GM19397 (cell line): Measurements from ENCODE around the gene MXD3.
"Not testable (repeated sequence)": the region's sequence is repeated elsewhere in the genome, so short reads cannot be mapped to it uniquely, and the experiment has no call there.

Source experiments
- ATAC-seq: cut with Tn5 transposase; IDR thresholded peaks from one replicate; pipeline ENCODE4 v1.9.1; 2021; ENCODE audit warnings: mild to moderate bottlenecking, moderate library complexity; ENCODE audit not compliant: unreplicated experiment

The MXD3 gene

GRCh38 chr5:177344891-177345290 lies 33.2 kb upstream of the MXD3 start:
- no peak for ATAC-seq

DNA sequence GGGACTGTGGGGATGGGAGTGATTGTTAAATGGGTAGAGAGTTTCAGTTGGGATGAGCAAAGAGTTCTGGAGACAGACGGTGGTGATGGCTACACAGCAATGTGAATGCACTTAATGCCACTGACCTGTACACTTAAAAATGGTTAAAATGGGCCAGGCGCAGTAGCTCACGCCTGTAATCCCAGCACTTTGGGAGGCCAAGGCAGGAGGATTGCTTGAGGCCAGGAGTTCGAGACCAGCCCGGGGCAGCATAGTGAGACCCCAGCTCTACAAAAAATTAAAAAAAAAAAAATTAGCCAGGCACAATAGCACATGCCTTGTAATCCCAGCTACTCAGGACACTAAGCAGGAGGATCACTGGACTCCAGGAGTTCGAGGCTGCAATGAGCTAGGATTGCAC lies 32.1 kb upstream of the MXD3 start:
- ATAC-seq: no peak

- ATAC-seq: not testable (repeated sequence)
These were observed 31.3 kb upstream of the MXD3 start for GRCh38 chr5:177343000-177343399.

DNA sequence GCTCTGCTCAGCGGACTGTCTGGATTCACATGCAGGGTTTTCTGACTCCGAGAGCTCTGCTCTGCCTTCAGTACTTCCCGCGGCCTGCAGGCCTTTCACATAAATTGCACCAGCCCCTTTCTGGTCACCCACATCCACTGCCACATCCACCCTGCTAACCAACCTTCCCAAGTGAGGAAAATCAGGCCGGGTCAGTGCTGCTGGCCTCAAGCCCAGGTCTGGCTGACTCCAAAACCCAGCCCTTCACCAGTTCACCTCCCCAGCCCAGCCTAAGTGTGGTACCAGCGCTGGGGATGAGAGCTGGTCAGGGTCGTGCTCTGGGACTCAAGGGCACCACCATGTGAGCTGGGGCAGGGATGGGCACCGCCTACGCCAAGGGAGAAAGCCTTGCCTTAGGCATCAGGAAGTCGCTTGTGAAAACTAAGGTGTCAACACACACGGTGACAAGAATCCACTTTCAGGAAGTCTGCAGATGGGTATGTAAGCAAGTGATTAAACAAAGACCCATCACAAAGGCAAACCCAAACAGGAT lies 27.5 kb upstream of the MXD3 start:
- no peak for ATAC-seq

GRCh38 chr5:177338251-177339106 lies 26.8 kb upstream of the MXD3 start:
- ATAC-seq: no peak

DNA sequence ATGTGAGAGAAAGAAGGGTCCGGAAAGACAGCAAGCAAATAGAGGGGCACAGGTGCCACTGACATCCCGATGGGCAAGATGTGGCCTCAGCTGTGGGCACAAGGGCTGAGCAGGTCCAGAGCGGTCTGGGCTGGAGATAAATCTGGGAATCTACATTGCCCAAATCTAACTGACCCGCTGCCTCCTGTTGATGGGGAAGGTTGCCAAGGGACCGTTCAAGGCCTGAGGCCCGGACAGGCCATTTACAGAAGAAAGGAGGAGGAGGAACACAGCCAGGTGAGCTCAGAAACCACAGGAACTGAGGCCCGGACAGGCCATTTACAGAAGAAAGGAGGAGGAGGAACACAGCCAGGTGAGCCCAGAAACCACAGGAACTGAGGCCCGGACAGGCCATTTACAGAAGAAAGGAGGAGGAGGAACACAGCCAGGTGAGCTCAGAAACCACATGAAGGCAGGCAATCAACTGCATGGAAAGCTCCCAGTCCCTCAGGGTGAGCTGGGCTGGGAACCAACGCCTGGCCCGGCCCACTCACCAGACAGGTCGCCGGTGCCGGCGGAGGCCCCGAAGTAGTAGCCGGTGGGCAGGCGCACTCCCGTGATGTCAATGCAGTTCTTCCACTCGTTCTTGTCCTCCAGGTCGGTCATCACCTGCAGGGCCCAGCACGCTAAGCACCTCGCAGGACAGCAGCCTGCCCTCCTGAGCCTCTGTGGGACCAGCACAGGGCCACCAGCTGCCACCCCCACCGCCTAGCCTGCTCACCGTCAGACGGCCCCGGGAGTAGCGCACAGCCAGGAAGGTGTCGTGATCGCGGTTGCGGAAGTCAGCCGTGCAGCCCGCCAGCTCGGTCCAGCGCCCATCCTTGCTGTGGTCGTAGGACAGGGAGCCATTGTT lies 25.2 kb upstream of the MXD3 start:
- ATAC-seq: no peak

DNA sequence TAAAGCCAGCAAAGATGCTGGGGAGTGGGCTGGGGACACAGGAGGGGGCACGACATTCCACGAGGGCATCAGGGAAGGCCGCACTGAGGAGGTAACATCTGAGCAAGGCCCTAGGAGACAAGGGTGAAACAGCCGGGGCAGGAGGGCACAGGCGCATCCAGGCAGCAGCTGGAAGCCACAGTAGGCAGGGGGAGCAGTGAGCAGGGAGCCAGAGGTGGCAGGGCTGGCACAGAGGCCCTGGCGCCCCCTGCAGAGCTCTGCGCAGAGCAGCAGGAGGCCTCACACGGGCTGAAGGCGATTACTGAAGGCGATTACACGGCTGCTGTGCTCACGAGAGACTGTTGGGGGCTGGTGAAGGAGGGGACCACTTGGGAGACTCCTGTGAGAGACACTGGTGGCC lies 24.4 kb upstream of the MXD3 start:
- ATAC-seq: no peak

DNA sequence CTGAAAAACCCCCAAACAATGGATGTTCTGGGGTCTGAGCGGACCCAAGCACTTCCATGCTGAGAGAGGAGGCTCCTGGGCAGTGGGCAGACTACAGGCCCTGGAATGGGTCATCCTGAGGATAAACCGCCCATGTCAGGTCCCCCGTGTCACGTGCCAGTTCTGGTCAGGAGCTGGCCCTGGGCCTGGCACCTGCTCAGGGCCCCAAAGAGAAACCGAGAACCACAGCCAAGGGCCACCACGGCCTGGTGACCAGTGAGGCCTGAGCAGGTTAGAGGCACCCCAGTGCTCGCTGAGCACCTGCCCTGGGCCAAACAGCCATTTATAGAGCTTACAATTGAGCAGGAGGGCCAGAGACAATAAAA lies 24.0 kb upstream of the MXD3 start:
- no peak for ATAC-seq

GRCh38 chr5:177334781-177335700 lies 23.3 kb upstream of the MXD3 start:
- no peak for ATAC-seq

GRCh38 chr5:177334155-177334551 lies 22.5 kb upstream of the MXD3 start:
- no peak for ATAC-seq

DNA sequence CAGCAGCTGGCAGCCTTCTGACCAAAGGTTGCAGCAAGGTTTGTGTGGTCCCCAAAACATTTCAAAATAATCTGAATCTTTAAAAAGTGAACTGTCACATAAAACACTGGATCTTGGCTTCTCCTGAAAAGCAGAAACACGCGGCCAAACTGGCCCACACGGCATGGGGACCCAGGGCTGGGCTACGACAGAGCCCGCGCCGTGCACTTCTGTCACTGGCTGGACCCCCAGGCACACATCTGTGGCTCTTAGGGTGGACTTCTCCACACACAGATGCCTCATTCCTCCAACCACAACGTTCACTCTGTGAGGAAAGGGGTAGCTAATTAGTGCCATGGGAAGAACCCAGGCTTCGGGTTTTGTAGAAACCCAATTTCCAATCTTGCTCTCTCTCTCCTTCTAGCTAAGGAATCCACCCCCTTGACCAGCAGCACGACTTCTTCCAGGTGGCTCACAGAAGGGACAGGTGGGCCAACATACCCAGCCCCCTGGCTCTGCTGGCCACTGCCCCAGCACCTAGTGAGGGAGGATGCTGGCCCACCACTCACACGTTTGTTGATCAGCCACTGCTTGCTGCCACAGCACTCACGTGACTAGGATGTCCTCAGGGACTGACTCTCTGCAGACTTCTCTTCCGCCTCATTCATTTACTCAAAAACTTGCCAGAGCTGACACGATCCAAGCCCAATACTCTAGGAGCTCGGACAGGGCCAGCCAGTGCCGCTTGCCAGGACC lies 21.9 kb upstream of the MXD3 start:
- ATAC-seq: no peak

GRCh38 chr5:177332896-177333260 lies 21.2 kb upstream of the MXD3 start:
- no peak for ATAC-seq

GRCh38 chr5:177332031-177332895 lies 20.6 kb upstream of the MXD3 start:
- ATAC-seq: no peak

DNA sequence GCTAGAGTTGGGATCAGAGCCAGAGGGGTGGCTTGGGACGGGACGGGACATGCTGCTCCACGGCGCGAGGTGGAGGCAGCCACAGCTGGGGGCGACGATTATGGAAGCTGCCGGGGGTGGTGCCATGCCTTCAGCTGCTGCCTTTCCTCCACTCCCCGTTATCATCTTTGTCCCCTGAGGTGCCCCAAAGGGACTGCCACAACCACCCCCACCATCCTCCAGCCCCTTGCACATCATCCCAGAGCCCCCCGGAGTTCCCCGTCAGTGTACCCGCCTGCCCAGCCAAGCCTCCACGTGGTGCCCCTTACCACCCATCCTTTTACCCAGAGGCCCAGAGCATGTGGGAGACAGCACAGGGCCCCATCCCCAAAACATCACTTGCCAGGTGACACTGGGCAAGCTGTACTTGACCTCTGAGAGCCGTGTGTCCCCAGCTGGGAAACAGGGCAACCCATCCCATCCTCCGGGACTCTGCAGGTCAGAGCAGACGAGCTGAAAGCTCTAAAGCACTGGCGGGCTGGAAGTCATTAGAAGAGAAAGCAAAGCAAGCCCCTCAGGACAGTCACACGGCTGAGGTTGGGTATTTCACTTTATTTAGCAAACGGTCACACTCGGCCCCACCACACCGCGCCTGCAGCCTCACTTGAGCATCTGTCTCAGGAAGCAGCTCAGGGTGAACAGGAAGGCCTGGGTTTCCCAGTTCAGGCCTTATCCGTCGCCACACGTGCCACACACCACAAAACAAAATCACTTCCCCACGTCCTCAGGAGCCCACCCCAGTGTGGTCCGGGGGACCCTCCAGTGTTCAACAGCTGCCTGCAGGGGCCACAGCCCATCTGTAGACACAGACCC lies 19.5 kb upstream of the MXD3 start:
- no peak for ATAC-seq

GRCh38 chr5:177329883-177330282 lies 18.2 kb upstream of the MXD3 start:
- no peak for ATAC-seq

DNA sequence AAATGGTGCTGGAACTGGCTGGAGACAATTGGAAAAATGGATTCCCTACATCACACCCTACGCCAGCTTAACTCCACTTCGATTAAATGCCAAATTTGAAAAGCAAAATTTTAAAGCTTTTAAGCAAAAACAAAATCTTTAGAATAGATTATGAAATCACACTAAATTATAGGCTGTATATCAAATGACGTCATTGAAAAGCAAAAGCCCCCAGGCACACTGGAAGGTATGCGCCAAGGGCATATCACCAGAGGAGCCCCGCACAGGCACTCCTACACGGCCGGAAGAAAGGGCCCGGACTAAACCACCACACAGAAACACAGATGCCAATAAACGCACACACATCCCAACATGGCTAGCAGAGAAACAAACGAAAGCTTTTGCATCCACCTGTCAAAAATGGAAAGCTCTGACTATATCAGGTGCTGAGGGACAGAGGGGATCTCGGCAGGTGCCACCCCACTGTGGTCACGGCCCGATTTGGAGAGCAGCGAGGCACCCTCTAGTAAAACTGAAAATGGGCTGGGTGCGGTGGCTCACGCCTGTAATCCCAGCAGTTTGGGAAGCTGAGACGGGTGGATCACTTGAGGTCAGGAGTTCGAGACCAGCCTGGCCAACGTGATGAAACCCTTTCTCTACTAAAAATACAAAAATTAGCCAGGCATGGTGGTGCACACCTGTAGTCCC lies 17.0 kb upstream of the MXD3 start:
- no peak for ATAC-seq
